Stimulated activated CD4-positive, alpha-beta T cell treated with anti-CD3 and anti-CD28 coated beads, Interleukin-15, amount 100 ng/mL, for 24 hours (primary cell): ENCODE results near the gene NFIA.

ENCODE experiments used
- DNase-seq: peaks from one replicate; pipeline ENCODE4 v3.0.0-alpha.2; 2020

The NFIA gene

DNA sequence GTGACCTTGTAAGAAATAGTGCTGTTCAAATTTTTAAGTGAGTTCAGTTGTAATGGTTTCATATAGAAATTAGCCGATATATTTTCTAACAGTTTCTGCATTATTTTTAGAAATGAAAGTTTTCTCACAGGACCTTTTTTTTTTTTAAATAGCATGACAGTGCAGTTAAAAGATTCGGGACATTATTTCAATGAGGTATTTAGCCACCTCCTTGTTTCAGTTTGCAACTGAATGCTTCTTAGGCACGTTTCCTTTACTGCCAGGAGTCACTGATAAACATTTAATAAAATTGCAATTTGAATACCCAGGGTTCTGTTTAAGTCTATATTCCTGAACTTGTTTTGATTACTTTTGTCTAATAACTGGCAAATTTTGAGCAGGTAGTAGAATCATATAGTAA, 337.9 kb downstream of the NFIA start:
- no peak for DNase-seq

- no peak for DNase-seq
Measured at GRCh38 chr1:61420909-61421835, 338.8 kb downstream of the NFIA start.

GRCh38 chr1:61423643-61424042, 341.3 kb downstream of the NFIA start:
- no peak for DNase-seq

GRCh38 chr1:61424382-61424781, 342.0 kb downstream of the NFIA start:
- no peak for DNase-seq

GRCh38 chr1:61425040-61425439, 342.7 kb downstream of the NFIA start:
- no peak for DNase-seq

DNA sequence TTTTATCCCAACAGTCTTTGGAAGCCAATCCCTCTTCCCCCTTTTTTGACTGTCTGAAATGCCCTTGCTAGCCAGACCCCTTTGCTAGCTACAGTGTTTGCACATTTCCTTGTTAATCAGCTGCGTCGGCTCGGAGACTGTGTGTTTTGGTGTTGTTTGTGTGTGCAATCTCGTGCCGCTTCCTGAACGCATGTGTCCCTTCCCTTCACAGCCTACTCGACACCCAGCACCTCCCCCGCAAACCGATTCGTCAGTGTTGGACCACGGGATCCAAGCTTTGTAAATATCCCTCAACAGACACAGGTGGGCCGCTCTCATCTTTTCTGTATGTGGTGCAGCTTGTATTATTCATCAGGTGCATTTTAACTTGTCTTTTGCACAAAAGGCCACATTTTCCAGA, 343.9 kb downstream of the NFIA start:
- DNase-seq, result no peak

- no peak for DNase-seq
Measured at GRCh38 chr1:61426885-61427284, 344.5 kb downstream of the NFIA start.

DNA sequence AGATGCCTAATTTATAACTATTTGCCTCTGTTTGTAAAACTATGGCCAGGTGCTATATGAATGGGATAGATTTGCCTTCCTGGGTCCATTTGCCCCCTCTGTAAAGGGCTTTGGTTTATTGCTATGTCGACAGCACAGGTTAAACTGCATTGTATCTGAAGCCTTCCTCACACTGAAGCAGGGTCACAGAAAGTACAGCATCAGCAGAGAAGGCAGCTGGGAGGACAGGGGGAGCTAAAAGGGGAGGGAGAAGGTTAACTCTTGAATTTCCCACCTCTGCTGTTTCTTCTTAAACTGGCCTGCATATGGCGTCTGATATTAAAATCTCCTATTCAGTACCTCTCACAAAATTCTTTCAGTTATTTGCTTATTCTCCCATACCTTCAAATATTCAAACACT, 345.1 kb downstream of the NFIA start:
- DNase-seq, result no peak

DNA sequence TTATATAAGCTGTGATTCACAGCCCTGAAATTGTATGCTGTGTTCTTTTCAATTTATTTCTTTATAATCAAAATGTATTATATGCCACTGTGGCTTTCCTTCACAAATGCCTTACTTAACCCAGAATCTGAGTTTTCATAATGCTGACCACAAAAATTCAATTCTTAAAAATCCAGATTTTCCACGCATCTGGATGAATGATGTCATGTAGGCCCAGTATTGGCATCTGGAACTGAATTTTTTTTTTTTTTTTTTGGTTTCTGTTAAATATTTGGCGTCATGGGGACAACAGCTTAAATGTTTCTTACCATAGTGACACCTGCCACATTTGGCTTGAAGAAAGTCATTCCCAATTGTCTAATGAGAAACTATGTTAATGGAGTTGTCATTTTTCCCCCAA, 345.8 kb downstream of the NFIA start:
- no peak for DNase-seq

GRCh38 chr1:61432616-61433388, 350.4 kb downstream of the NFIA start:
- no peak for DNase-seq

DNA sequence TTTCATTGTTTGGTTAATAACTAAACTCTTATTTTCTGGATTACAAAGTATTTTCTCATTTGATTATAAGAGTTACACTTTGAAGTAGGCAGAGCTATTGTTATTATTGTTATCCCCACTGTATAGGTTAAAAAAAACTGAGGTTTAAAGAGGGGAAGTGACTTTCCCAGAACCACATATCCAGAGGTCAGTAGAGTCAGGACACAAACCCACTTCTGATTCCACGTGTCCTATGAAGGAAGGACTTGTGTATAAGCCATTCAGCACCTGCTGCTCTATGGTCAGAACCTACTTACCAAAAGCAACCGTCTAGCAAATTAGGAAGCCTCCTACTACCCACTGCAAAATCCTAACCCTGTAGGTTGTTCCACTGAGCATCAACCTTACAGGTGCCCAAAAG, 351.3 kb downstream of the NFIA start:
- no peak for DNase-seq

DNA sequence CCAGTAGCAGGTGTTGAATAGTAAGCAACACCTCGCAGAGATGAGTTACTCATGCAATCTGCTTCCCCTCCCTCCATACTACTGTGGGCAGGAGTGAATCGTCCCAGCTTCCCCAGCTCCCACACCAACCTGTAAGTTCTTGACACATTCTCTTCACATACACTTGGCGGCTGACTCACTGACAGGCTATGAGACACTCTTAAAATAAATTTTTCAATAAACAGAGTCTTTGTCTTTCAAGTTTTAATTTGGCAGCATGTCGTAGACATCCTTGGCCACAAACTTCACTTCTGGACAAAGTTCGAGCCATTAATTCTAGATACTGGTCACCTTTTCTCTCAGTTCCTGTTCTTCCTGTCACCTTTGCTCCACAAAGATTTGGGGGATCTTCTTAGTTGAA, 351.9 kb downstream of the NFIA start:
- no peak for DNase-seq

DNA sequence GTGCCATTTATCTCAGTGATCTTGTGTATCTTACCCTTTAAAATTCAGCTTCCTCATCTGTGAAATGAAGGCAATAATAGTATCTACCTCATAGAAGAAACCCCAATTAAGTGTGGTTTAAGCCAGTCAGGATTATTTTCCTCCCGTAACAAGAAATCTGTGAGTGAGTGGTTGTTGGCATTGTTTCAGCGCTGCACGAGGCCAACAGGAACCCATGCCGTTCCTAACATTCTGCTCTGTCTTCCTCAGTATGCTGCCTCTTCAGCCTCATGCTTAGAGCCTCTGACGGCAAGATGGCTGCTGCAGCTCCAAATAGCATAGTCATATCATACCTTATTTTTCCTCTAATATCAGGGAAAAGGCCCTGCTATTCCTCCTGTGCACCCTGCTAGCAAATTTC, 352.9 kb downstream of the NFIA start:
- DNase-seq, result no peak

- DNase-seq, result no peak
Measured at GRCh38 chr1:61436016-61436415, 353.7 kb downstream of the NFIA start.

DNA sequence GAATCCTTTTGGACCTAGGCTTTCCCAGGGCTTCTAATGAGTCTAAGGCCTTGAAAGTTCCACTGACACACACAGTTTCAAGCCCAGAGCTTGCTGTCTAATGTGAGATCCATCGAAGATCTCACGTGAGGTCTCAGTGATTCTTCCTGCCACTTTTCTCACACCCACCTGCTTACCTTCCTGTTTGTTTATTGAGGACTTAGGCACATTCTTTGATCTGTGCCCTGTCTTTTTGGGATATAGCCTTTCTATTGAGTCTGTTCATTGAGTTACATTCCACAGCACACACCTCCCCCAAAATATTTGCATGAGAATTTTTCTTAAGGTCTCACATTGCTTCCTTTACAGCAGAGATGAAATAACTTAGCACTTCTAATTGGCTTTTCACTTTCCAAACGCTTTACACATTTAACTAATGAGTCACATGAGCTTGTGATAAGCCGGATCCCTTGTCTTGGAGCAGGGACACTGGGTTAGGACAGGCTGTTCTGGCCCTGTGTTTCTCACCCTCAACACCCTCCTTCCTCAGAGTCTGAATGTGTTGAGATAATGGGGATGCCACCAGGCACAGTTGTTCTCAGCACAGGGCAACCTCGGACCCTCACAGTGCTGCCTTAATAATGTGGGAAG, 354.2 kb downstream of the NFIA start:
- no peak for DNase-seq

- no peak for DNase-seq
Measured at GRCh38 chr1:61439234-61439633, 356.9 kb downstream of the NFIA start.

GRCh38 chr1:61441723-61442262, 359.4 kb downstream of the NFIA start:
- DNase-seq, result no peak

DNA sequence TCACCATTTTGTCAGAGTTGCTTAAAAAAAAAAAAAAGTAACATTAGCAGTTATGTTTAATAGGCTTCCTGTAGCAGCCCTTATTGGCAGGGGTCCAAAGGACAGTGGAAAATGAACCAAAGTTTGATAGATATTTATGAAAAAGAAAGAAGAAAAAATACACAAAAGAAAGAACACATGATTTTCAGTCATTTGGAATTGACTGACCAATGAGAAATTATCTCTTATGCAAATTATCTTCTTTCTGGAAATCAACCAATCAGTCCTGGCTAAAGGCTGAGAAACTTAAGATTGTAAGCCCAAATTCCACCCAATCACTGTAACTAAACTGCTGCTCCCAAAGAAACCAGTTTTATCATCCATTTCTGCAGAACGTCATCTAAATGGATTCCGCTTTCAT, 360.2 kb downstream of the NFIA start:
- no peak for DNase-seq

DNA sequence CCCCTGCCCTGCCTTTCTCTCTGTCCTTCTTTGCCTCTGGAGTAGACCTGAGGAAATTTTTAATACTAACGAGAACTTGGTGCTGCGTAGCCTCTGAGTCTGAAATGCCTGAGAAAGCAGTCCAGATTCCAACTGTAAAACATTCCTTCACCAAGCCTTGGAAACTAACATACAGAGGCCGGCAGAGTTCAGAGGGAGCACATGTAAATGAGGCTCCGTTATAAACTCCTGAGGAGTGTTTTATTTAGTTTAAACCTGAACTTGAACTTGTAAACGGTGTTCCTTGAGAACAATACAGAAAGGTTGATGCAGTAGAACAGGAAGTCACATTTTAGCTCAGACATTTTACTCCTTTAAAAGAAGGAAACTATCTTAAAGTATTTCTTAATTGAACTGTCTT, 361.9 kb downstream of the NFIA start:
- DNase-seq, result no peak

DNA sequence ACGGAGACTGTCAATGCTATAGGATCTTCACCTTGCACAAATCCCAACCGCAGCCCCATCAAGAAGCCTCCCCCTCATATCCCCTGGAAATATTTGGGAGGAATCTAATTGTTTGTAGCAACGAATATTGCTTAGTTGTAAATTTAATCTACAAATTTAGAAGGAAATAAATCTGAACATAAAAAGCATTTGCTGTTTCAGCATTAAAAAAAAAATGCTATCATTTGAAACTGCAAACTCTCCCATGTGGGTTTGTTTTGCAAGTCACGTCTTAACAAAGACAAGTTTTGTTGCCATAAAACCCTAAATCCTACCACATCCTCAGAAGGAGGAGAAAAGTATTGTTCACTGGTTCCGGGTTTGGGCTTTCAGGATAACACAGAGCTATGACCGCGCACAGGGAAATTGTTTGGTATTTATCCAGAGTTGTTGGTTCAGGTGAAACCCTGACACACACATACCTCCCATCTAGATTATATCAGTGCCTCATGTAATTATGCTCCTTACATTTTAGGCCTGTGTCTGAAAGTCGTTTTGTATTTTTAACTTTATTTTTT, 363.0 kb downstream of the NFIA start:
- DNase-seq, result no peak

DNA sequence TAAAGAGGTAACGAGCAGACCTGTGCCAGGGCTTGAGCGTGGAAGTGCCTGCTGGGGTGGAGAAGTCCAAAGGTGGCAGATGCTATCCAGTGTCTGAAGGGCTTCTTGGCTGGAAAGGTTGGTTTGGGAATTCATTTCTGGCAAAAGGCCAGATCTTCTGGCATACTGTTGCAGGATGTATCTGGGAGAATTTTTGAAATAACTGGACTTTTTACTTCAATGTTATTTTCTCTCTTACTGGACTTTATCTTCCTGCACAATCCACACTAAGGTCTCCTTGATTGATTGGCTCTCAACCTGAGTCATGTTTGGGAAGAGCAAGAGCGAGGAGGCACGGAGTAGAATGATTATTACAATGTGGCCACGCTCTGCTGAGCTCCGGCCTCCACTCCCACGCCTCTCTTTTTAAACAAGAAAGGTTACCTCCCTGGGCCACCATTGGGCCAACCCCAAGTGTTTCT, 364.2 kb downstream of the NFIA start:
- DNase-seq, result no peak

DNA sequence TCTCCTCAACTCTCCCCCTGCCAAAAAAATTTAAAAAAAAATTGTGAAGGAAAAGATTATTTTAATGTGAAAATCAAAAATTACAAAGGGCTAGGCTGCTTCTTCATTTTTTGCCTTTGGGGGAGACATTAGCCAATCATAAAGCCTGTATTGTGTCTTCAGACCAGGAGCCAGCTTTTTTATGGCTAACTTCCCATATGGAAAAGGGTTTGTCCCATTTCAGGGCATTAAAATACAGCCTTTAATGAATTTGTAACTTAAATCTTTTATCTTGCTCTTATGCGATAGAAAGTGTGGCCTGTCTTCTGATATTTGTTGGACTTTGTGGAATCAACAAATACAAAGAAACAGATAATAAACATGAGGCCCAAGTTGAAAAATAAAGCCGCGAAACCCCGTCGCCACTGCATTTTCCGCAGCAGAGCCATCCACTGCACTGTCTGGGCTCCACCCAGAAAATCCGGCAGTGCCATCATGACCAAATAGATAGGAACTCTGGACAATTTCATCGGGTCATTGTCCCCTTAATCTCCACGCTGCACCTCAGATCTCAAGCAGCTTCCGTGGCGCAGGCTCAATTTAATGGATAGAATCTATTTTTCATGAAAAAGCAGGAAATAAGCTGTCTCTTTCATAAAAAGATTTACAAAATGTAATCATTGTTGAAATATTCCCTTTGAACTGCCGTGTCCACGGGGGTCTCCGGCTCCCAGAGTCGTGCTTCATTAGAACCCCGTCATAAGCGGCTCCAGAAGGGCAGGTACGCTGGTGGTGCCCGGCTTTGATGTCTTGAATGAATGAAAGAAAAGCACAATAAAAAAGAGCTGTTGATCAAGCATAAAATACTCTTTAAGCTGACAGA, 365.0 kb downstream of the NFIA start:
- no peak for DNase-seq
